GM19468 (cell line): ENCODE results near the gene HS3ST4.
"Not testable (repeated sequence)": the region's sequence is repeated elsewhere in the genome, so short reads cannot be mapped to it uniquely, and the experiment has no call there.

ENCODE experiments used
- ATAC-seq: cut with Tn5 transposase; IDR thresholded peaks from one replicate; pipeline ENCODE4 v1.9.1; 2021; ENCODE audit warnings: mild to moderate bottlenecking, moderate library complexity, moderate number of reproducible peaks; ENCODE audit not compliant: unreplicated experiment; ENCODE audit errors: extremely low read depth

The HS3ST4 gene

GRCh38 chr16:25729188-25729915, 37.6 kb downstream of the HS3ST4 start:
- no peak for ATAC-seq

- ATAC-seq: no peak
Measured at GRCh38 chr16:25730396-25730795, 38.6 kb downstream of the HS3ST4 start.

DNA sequence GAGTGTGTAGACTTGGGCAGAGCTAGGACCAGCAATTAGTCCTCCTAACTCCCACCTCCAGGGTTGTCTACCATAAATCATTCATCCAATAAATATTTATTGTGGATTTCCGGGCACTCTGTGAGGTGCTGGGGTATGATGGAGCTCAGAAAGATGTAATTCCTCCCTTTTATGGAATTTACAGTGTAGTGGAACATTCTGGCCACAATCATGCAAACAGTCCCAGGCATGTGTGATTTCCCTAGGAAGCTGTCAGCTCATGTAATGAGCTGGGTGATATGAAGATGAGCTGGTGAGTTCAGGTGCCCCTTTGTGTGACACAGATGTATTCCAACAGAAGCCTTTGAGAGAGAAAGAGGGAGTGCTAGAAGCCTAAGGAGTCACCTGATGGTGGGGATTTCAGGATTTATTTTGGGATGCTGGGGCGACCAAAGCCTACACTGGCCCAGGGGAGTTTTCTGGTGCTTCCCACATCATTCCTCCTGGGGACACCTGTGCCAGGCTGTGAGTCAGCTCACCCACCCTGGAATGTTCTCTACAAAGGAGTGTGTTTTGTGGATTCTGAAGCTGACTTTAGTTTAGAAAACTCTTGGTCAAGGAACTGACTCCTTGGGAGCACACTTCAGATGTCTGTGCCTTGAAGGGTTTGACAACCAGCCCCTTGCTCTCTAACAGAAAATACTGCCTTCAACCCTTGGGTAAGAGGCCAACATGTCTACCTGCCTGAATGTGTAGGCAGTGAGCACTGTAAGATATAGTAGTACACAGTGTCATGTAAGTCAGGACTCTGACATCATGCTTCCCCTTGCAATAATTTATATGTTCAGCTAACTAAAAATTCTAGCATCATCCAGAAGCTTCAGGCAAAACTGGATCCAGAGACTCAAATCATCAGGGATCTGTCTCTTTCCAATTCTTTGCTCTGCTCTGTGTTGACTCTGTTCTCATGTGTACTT, 42.9 kb downstream of the HS3ST4 start:
- no peak for ATAC-seq

DNA sequence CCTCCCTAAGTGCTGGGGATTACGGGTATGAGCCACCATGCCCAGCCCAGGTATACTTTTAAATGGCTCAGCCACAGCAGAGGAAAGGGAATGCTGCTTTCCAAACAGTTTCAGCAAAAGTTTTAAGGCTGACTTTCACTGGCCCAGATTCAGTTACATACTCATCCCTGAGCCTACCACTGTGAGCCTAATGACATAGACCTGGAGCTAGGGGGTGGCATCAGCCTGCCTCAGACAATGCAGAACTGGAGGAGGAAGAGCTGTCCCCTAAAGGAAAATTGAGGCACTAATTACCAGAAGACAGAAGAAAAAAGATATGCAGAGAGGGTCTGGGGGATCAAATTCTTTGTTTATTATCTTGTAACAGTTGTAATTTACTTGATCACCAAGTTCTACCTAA, 43.9 kb downstream of the HS3ST4 start:
- no peak for ATAC-seq

- no peak for ATAC-seq
Measured at GRCh38 chr16:25747160-25747758, 55.5 kb downstream of the HS3ST4 start.

GRCh38 chr16:25748092-25748654, 56.4 kb downstream of the HS3ST4 start:
- ATAC-seq: no peak

GRCh38 chr16:25750488-25751216, 58.9 kb downstream of the HS3ST4 start:
- no peak for ATAC-seq

- no peak for ATAC-seq
Measured at GRCh38 chr16:25751230-25751835, 59.6 kb downstream of the HS3ST4 start.

GRCh38 chr16:25764466-25764865, 72.7 kb downstream of the HS3ST4 start:
- no peak for ATAC-seq

DNA sequence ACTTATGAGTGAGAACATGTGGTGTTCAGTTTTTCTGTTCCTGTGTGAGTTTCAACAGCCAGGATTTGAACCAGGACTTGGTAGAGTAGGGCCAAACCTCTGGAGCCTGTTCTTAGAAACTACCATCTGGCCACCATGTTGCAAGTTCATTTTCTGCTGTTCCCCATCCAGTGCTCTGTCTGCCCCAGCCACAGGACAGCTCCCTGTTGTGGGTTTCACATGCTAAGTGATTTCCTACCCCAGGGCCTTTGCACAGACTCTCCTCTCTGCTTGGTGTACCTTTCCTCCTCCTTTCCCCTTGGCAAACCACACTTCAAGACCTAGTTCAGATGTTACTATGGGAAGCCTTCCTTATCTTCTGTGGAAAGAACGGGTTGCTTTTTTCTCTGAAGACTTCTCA, 79.5 kb downstream of the HS3ST4 start:
- ATAC-seq: no peak

- no peak for ATAC-seq
Measured at GRCh38 chr16:25771812-25772568, 80.2 kb downstream of the HS3ST4 start.

DNA sequence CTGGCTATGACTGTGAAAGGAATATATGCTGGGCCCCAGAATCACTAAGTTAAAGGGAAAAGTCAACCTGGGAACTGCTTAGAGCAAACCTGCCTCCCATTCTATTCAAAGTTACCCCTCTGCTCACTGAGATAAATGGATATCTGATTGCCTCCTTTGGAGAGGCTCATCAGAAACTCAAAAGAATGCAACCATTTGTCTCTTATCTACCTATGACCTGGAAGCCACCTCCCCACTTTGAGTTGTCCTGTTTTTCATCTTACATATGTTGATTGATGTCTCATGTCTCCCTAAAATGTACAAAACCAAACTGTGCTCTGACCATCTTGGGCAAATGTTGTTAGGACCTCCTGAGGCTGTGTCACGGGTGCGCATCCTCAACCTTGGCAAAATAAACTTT, 84.5 kb downstream of the HS3ST4 start:
- not testable (repeated sequence) for ATAC-seq

DNA sequence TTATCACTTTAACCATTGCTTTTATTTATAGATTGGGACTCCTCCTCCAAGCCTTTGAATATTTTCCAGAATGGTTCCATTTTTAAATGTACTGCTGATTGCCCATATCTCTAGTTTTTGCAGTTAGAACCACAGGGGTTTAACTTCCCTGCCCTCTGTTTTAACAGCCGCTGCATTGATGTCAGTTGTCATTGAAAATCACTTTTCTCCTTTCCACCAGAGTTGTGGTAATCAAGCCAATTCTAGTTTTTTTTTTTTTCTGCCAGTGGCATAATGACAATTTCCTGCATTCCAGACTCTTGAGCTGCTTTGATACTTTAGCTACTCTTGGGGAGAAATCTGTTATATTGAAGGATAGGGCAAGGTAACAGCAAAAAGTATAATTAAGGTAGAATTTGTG, 91.5 kb downstream of the HS3ST4 start:
- ATAC-seq: no peak

DNA sequence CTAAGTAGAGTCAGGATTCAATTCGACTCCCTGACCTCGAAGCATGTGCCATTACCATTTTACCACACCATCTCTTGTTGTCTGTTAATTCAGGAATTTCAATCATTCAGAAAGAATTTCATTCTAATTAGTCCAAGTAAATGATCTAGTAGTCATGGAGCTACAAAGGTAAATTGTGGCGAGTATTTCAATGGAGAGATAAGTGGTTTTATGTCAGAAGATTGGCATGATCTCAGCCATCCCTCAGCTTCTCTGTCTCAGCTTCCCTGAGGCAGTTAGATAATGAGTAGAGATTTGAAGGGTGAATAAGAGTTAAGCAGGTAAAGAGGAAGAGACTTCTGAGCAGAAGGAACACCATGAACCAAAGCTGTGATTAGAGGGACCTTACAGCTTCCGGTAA, 93.6 kb downstream of the HS3ST4 start:
- no peak for ATAC-seq

DNA sequence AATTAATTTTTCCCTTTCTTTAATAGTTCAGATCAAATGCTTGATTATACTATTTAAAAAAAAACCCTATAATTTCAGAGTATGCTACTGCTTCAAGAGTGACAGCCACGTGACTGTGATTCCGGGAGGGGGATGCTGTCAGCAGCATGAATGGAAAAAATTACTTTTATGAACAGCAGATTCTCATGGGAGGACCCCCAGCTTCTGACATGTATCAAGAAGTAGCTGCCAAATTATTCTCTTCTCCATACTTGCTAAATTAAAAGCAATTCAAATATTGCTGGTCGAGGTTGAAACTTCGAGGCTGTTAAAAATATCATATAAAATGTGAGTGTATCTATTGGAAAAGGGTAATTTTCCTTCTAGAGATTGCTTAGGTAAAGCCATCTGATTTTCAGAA, 95.0 kb downstream of the HS3ST4 start:
- no peak for ATAC-seq

DNA sequence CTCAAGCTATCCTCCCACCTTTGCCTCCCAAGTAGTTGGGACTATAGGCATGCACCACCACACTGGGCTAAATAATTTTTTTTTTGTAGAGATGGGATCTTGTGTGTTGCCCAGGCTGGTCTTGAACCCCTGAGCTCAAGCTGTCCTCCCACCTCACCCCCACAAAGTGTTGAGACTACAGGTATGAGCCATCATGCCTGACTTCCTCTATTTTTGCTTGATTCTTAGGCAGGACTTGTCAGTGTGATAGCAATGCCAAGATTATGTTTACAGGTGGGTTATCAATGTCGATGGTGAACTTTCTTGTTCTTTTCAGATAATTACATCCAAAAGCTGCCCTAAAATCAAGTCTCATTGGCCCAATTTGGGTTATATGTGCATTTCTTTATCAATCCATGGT, 96.9 kb downstream of the HS3ST4 start:
- ATAC-seq: no peak

GRCh38 chr16:25796239-25796638, 104.5 kb downstream of the HS3ST4 start:
- no peak for ATAC-seq

- ATAC-seq: no peak
Measured at GRCh38 chr16:25798065-25798464, 106.3 kb downstream of the HS3ST4 start.

GRCh38 chr16:25799816-25800215, 108.1 kb downstream of the HS3ST4 start:
- no peak for ATAC-seq
